ENCODE data around the gene CLTB. TPM values are rescaled to one million over a fixed set of nuclear protein-coding genes. Genes with fewer than 3 reads are reported as not detected.
A peak's percentile ranks its signal among the peaks of the same experiment; 100 is the strongest.

Gene CLTB
- total RNA-seq, 1 donor from 2014 or later: 117 TPM

DNA sequence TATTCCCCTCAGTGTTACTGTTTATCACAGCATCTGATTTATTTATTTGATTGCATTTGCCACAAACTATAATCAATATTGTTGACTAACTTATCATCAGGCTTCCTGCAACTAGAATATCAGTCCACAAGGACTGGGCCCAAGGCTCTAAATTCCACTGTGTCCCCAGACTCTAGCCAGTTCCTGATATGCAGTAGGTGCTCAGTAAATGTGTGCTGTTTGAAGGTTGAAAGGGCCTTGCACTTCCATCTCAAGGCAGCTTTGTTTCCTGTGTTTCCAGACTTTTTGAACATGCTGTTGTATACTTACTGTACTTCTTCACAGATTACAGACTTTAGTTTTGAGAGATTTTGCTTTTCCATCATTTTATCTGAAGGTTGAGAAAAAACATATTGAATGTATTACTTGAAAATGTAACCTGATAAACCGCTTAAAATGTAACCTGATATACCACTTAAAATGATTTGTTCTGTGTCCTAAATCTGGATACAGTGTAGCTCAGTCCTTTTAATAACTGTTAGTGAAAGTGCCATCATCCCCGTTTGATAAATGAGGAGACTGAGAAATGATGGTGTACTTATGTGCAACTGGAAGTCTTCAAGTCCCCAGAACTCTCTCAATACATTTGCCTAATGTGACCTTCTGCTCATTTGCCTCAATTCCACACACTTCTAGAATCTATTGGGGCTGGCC, 73.4 kb downstream of the CLTB start:
- no peak overlapping the region for H3K27ac Mint-ChIP-seq (ENCODE audit: unreplicated experiment)
- H3K4me1 Mint-ChIP-seq (ENCODE audit: low read depth, unreplicated experiment): no peaks in the 10 kb centered on the region
- Histone ChIP-seq H3K4me2 (ENCODE audit: low read length) (no peak overlapping the region), H3K27me3 (ENCODE audit: insufficient read depth, low read length) (no peaks in the 10 kb centered on the region), H3K4me3 (ENCODE audit: insufficient read depth, low read depth, low read length) (no peak overlapping the region), H3K79me2 (ENCODE audit: insufficient read depth, low read length) (no peaks in the 10 kb centered on the region), H3K36me3 (ENCODE audit: insufficient read depth, low read length) (peaks cover 31% of the 10 kb centered on the region), H3K27ac (ENCODE audit: low read depth, low read length) (no peak overlapping the region), H3K9ac (ENCODE audit: low read length) (no peak overlapping the region), H4K20me1 (ENCODE audit: insufficient read depth, low read length) (peaks cover under 1% of the 10 kb centered on the region), H3K9me3 (ENCODE audit: insufficient read depth, low read depth, low read length) (no peaks in the 10 kb centered on the region), H2AFZ (ENCODE audit: low read depth, low read length) (no peak overlapping the region), H3K4me1 (ENCODE audit: insufficient read depth, low read length) (no peaks in the 10 kb centered on the region)
- TF ChIP-seq EZH2 (IDR thresholded peaks at IDR 0.05; ENCODE audit: insufficient read depth, low read length): no peak
- TF ChIP-seq, protein P1, sequence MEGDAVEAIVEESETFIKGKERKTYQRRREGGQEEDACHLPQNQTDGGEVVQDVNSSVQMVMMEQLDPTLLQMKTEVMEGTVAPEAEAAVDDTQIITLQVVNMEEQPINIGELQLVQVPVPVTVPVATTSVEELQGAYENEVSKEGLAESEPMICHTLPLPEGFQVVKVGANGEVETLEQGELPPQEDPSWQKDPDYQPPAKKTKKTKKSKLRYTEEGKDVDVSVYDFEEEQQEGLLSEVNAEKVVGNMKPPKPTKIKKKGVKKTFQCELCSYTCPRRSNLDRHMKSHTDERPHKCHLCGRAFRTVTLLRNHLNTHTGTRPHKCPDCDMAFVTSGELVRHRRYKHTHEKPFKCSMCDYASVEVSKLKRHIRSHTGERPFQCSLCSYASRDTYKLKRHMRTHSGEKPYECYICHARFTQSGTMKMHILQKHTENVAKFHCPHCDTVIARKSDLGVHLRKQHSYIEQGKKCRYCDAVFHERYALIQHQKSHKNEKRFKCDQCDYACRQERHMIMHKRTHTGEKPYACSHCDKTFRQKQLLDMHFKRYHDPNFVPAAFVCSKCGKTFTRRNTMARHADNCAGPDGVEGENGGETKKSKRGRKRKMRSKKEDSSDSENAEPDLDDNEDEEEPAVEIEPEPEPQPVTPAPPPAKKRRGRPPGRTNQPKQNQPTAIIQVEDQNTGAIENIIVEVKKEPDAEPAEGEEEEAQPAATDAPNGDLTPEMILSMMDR (IDR thresholded peaks at IDR 0.05; ENCODE audit: insufficient read depth, low read depth, low read length): no peak
- peaks cover 9% of the 10 kb centered on the region for H3K36me3 Mint-ChIP-seq (ENCODE audit: low read depth, unreplicated experiment)
- FAIRE-seq (no peak), DNase-seq (ENCODE audit: low read depth) (no peak)
- H3K4me3 Mint-ChIP-seq (ENCODE audit: unreplicated experiment): no peak overlapping the region
- no peaks in the 10 kb centered on the region for H3K9me3 Mint-ChIP-seq (ENCODE audit: unreplicated experiment)
- H3K27me3 Mint-ChIP-seq (ENCODE audit: low read depth, unreplicated experiment): no peaks in the 10 kb centered on the region

Small RNA genes lying within 50 kb of the gene (microRNA-seq; reads per million reads assigned to microRNA genes)
- gene MIR1271: 13.1 reads per million, percentile 41 among the genes with 10 or more reads in this experiment

Other genes starting within 250 kb of the CLTB start
- gene SIMC1, start 178.1 kb downstream of the CLTB start, total RNA-seq: 9.0 and 10.4 TPM in 2 replicates
- gene KIAA1191, start 54.8 kb downstream of the CLTB start, total RNA-seq: 163 and 164 TPM in 2 replicates
- 13.2 and 14.3 TPM in 2 replicates for gene ARL10, start 51.1 kb downstream of the CLTB start, total RNA-seq
- 39.3 and 46.3 TPM in 2 replicates for gene NOP16, start 27.9 kb downstream of the CLTB start, total RNA-seq
- 103 and 108 TPM in 2 replicates for gene HIGD2A, start 27.8 kb downstream of the CLTB start, total RNA-seq
- 56.2 and 58.5 TPM in 2 replicates for gene FAF2, start 31.8 kb upstream of the CLTB start, total RNA-seq
- gene RNF44, start 120.9 kb upstream of the CLTB start, total RNA-seq: 47.8 and 59.8 TPM in 2 replicates
- gene CDHR2, start 132.8 kb upstream of the CLTB start, total RNA-seq: 0.43 and 0.50 TPM in 2 replicates
- 6.8 and 8.2 TPM in 2 replicates for gene GPRIN1, start 193.6 kb upstream of the CLTB start, total RNA-seq
- gene SNCB, start 214.0 kb upstream of the CLTB start, total RNA-seq: 2.7 and 3.4 TPM in 2 replicates
- not detected in 2 replicates for gene EIF4E1B, start 214.1 kb upstream of the CLTB start, total RNA-seq
- 56.5 and 57.2 TPM in 2 replicates for gene TSPAN17, start 230.9 kb upstream of the CLTB start, total RNA-seq